GM12878 (cell line): ENCODE measurements around the gene IGSF11. TPM values are rescaled to one million over a fixed set of nuclear protein-coding genes. Genes with fewer than 3 reads are reported as not detected.

Source experiments
- ATAC-seq: fragments of 200-7000 bp; cut with Tn5 transposase; 3 replicates; pipeline ENCODE4 v1.9.1; 2020; ENCODE audit warnings: mild to moderate bottlenecking, moderate library complexity
- BruUV-seq: library from RNA; stranded (reverse); fragments of 400-500 nt; replicated peaks from 2 replicates; lab custom pipeline; 2021; lab: Mats Ljungman, UMichigan
- CTCF ChIA-PET: fragments of 300-600 bp; sonication (Branson Sonifier 250); formaldehyde crosslinking; extraction: SDS; loops from one replicate; lab custom pipeline; 2021; ENCODE audit warnings: inconsistent platforms; lab: Yijun Ruan, JAX
- POLR2A ChIA-PET: fragments of 350-600 bp; formaldehyde crosslinking; extraction: SDS; loops from one replicate; lab custom pipeline; 2021; ENCODE audit warnings: inconsistent platforms; lab: Charles Lee
- RAD21 ChIA-PET: fragments of 300-600 bp; sonication (Branson Sonifier 250); formaldehyde crosslinking; loops from one replicate; lab custom pipeline; 2023; ENCODE audit warnings: antibody characterized with exemption; ENCODE audit not compliant: unreplicated experiment; lab: Charles Lee
- SMC1A ChIA-PET: fragments of 300-600 bp; sonication (Branson Sonifier 250); formaldehyde crosslinking; loops from one replicate; lab custom pipeline; 2023; ENCODE audit not compliant: unreplicated experiment, uncharacterized antibody; lab: Charles Lee
- DNase-seq: peaks from one replicate; pipeline ENCODE4 v3.0.0-alpha.2; 2011; ENCODE audit warnings: low read depth, low spot score
- FAIRE-seq: peaks from 3 replicates; lab custom pipeline; 2011; peaks lifted over from hg19 to GRCh38; lab: Jason Lieb, UNC
- H2AFZ ChIP-seq: 2 replicates; pipeline ENCODE4 v1.6.0; 2011; ENCODE audit warnings: low read depth, low read length, control low read depth; ENCODE audit not compliant: control insufficient read depth
- H3K27ac ChIP-seq: 2 replicates; pipeline ENCODE4 v1.5.1; 2011; ENCODE audit warnings: control low read depth; ENCODE audit not compliant: control insufficient read depth, insufficient read depth
- H3K27me3 ChIP-seq, 2 experiments: replicated peaks in 1 of 2; 2 replicates each; pipeline versions ENCODE4 v1.6.0 to v1.6.1; 2011; ENCODE audit warnings: low read length in 1 of 2; ENCODE audit not compliant: control insufficient read depth in 2 of 2, insufficient read depth in 2 of 2
- H3K36me3 ChIP-seq, 2 experiments: 2 replicates each; pipeline ENCODE4 v1.5.1; 2011; ENCODE audit warnings: low read length in 1 of 2; ENCODE audit not compliant: control insufficient read depth in 2 of 2, insufficient read depth in 2 of 2
- H3K4me1 ChIP-seq: 2 replicates; pipeline ENCODE4 v1.6.1; 2011; ENCODE audit warnings: mild to moderate bottlenecking, low read length, moderate library complexity, mixed read lengths; ENCODE audit not compliant: control insufficient read depth, insufficient read depth
- H3K4me2 ChIP-seq: 2 replicates; pipeline ENCODE4 v1.6.0; 2011; ENCODE audit warnings: control low read depth; ENCODE audit not compliant: control insufficient read depth, insufficient read depth
- H3K4me3 ChIP-seq: fragments of 200-600 bp; sonication (generic); 2 replicates; pipeline ENCODE4 v1.5.1; 2016
- H3K79me2 ChIP-seq: 2 replicates; pipeline ENCODE4 v1.6.0; 2011; ENCODE audit warnings: low read length; ENCODE audit not compliant: control insufficient read depth, insufficient read depth
- H3K9ac ChIP-seq: 2 replicates; pipeline ENCODE4 v1.8.0; 2011; ENCODE audit warnings: low read length, control low read depth, mixed read lengths; ENCODE audit not compliant: control insufficient read depth, insufficient read depth
- H3K9me3 ChIP-seq: replicated peaks from 3 replicates; pipeline ENCODE4 v1.5.1; 2011; ENCODE audit warnings: mild to moderate bottlenecking, low read length; ENCODE audit not compliant: control insufficient read depth, insufficient read depth
- H4K20me1 ChIP-seq: 2 replicates; pipeline ENCODE4 v1.6.0; 2011; ENCODE audit not compliant: control insufficient read depth, insufficient read depth
- CUX1 ChIP-seq: IDR thresholded peaks from 2 replicates; pipeline ENCODE4 v1.6.1; 2012; ENCODE audit warnings: improper control_type of control experiment, low read depth, low read length; ENCODE audit not compliant: insufficient replicate concordance
- HDAC6 ChIP-seq: fragments of 200-600 bp; sonication (generic); IDR thresholded peaks from one replicate; pipeline ENCODE4 v1.8.0; 2017; ENCODE audit warnings: antibody characterized with exemption; ENCODE audit not compliant: unreplicated experiment
- KAT2A ChIP-seq: conservative IDR thresholded peaks from 2 replicates; pipeline ENCODE4 v1.6.1; 2011; ENCODE audit warnings: low read depth, low read length; ENCODE audit not compliant: control insufficient read depth
- RAD21 ChIP-seq: IDR thresholded peaks from 2 replicates; pipeline ENCODE4 v1.6.1; 2011; ENCODE audit warnings: mild to moderate bottlenecking, low read depth, low read length, moderate library complexity; ENCODE audit not compliant: insufficient read depth
- RFX5 ChIP-seq: IDR thresholded peaks from 2 replicates; pipeline ENCODE4 v1.6.1; 2011; ENCODE audit warnings: low read depth, low read length, improper control_type of control experiment
- SRF ChIP-seq, 2 experiments: IDR thresholded peaks; 2 replicates each; pipeline ENCODE4 v1.6.1; 2011; ENCODE audit warnings: low read depth in 2 of 2, low read length in 2 of 2, mild to moderate bottlenecking in 1 of 2, moderate library complexity in 1 of 2
- WGBS: methylation state at CpG from one replicate; pipeline ENCODE4 v1.1.6; 2016; ENCODE audit warnings: low lambda C conversion rate; ENCODE audit not compliant: insufficient replicate concordance, insufficient coverage; ENCODE audit errors: missing lambda C conversion rate; 5-methylcytosine and 5-hydroxymethylcytosine counted together
- in situ Hi-C: fragments of 300-500 bp; cut with MboI; formaldehyde crosslinking; loops from 9 replicates; pipeline ENCODE4 v1.14.3; 2018; ENCODE audit warnings: mixed read lengths
- intact Hi-C: fragments of 100-400 bp; cut with micrococcal nuclease; formaldehyde crosslinking; loops from one replicate; pipeline ENCODE4 v1.14.2; 2022; ENCODE audit not compliant: unreplicated experiment
- polyA plus RNA-seq, 11 experiments: library from polyadenylated mRNA; depleted of rRNA in 4 of 11; unstranded in 6 of 11; stranded (reverse) in 5 of 11; fragments of >200 nt; fragmentation: Nextera tagmentation in 4 of 11; fragmentation: Illumina TruSeq in 1 of 11; extraction: Ambion mirVana in 4 of 11; extraction: Trizol in 1 of 11; gene quantifications; 1 replicate in 1 of 11; 2 replicates in 10 of 11; pipeline versions ENCODE4 v1.2.1 to v1.2.3, GENCODE V29; 2011 to 2016; ENCODE audit warnings: inconsistent platforms in 2 of 11, missing spikeins in 2 of 11, low read depth in 1 of 11
- total RNA-seq, 4 experiments: library from RNA; depleted of rRNA in 3 of 4; stranded (reverse); fragments of >200 nt in 3 of 4; fragmentation: Illumina TruSeq in 1 of 4; extraction: Trizol in 1 of 4; gene quantifications; 2 replicates each; pipeline versions ENCODE4 v1.2.1 to v1.2.3, GENCODE V29; 2013 to 2021

Gene IGSF11
- total and polyA plus RNA-seq, 10 of the 15 experiments (the other 5 are each of a cell fraction or from before 2014, with no cell fraction given), result 0.03 TPM; not detected in 9

GRCh38 chr3:118966700-118967099 is 67.9 kb downstream of the IGSF11 start (continued):
- TF ChIP-seq HDAC6 (no peak), RFX5 (no peak)

GRCh38 chr3:118963711-118964110 is 70.9 kb downstream of the IGSF11 start:
- DNase-seq (no peak), ATAC-seq (no peak), FAIRE-seq (no peak)
- BruUV-seq, result no TSS peak
- Histone ChIP-seq H3K4me1 (no peaks in the 10 kb centered on the region), H3K79me2 (no peaks in the 10 kb centered on the region), H3K4me3 (no peak overlapping the region), H3K4me2 (no peak overlapping the region), H3K36me3 (no peaks in the 10 kb centered on the region), H3K27ac (no peak overlapping the region), H3K9me3 (no peaks in the 10 kb centered on the region), H2AFZ (no peak overlapping the region), H3K27me3 (no peaks in the 10 kb centered on the region; a peak in 1 of 4 replicates), H3K9ac (no peak overlapping the region), H4K20me1 (no peaks in the 10 kb centered on the region)
- POLR2A ChIA-PET, result no interaction called here
- intact Hi-C loops (no loop called here), in situ Hi-C loops (no loop called here)
- RAD21 ChIA-PET, result no interaction called here
- SMC1A ChIA-PET, result interaction anchor here (1.4 kb wide), 1 partner anchor 79 kb away, joined by 3 read pairs; no protein-coding TSS in a partner anchor
- TF ChIP-seq CUX1, result no peak
- no peak for TF ChIP-seq SRF (IDR thresholded peaks at IDR 0.05; ENCODE audit: low read depth in 2 of 2, low read length in 2 of 2)
- TF ChIP-seq RAD21, result no peak
- TF ChIP-seq KAT2A, result no peak
- 4% methylated on average over 1 of the region's 1 CpG for WGBS
- CTCF ChIA-PET, result no interaction called here
